CD4-positive, alpha-beta T cell treated with Interleukin-15 for 4 hours (primary cell): ENCODE measurements around the gene TNFAIP3.

Experiments used
- DNase-seq: peaks from one replicate; pipeline ENCODE4 v3.0.0-alpha.2; 2020; ENCODE audit warnings: low spot score

Gene TNFAIP3

DNA sequence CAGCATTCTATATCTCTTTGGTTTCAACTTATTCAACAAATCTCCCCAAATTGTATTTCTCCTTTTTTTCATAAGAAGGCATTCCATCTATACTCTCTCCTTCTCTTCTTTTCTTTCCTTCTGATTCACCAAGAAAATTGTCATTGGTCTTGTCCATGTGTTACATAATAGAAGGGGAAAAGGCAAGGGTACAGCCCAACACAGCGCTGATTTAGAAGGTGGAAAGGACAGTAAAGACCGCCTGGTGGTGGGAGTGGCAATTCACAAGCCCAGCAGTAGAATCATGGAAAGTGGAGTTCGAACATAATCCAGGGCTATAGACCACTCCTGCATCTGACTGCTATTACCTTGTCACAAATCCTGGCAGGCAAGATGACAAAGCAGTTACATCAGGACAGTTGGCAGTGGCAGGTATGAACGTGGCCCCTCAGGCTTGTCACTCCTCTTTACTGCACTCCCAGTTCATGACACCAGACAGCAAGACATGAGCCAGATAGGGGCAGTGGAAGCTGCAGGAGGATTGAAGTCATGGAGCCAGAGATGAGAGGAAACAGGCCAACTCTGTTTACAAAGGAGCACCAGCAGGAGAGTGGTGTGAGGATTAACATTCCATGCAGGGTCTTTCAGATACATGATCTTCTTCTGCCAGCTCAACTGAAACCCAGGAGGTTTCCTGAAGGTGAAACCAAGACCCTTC is 2.1 kb upstream of the TNFAIP3 start:
- DNase-seq = no peak

DNA sequence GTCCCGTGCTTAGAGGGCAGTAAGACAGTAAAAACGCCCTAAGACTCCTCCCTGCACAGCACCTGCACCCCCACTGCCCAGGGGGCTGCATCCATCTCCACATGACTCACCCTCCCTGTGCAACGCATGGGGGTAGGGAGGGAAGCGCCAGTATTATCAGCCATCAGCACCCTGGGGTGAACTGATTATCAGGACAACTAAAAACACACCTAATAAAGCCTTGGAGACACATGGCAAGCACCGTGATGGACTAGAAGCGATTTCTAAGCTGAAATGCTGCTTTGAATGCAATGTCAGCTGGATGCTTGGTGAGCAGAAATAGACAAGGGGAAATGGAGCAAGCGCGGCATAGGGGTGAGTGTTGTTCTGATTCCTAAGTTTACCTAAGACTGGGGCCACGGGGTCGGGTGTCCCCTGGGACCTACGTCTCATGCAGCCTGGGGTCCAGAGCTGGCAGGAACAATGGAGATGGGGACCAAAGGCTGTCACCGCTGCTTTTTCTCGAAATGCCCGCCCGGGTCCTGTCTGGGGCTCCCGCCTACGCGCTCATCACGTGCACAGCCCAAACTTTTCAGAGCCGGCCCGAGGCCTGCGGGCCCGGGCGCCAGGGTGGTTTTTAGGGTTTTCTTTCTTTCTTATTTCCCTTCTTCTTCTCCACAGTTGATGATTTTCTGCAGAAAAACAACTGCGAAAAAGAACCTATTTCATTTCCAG is 702 bp upstream of the TNFAIP3 start:
- no peak for DNase-seq

DNA sequence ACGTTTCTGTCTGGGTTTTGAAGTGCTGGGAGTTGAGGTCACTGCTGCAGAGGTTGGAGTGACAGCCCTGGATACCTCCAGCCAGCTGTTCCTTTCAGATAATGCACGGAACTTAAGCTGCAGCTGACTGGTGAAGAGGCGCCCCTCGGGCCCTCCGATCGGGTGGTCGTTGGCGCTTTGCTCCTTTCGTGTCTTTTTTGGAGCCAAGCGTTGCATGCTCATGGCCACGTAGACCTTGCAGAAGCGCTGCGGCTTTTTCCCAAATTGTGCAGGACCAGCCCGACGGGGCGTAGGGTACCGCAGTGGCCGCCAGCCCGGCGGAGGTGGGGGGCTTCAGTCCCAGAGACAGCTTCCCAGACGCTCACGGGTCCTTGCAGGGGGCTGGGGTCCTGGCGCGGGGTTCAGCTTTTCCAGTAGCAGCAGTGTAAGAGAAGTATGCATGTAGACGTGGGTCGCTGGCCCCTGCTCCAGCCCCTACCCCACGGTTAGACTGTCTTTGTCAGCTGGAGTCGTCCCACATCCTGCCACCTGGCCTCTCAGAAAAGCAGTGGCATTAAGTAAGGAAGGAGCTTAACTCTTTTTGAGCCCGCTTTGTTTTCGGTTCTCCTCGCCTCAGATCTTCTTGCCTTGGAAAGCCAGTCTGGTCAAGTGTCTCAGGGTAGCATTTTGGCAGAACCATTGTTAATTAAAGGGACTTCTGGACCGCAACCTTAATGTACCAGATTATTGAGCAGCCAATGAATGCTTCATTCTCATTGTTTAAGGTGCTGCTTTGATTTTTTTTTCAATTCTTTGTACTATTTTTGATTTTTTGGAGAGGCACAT is 838 bp downstream of the TNFAIP3 start:
- DNase-seq = peak; percentile 54

DNA sequence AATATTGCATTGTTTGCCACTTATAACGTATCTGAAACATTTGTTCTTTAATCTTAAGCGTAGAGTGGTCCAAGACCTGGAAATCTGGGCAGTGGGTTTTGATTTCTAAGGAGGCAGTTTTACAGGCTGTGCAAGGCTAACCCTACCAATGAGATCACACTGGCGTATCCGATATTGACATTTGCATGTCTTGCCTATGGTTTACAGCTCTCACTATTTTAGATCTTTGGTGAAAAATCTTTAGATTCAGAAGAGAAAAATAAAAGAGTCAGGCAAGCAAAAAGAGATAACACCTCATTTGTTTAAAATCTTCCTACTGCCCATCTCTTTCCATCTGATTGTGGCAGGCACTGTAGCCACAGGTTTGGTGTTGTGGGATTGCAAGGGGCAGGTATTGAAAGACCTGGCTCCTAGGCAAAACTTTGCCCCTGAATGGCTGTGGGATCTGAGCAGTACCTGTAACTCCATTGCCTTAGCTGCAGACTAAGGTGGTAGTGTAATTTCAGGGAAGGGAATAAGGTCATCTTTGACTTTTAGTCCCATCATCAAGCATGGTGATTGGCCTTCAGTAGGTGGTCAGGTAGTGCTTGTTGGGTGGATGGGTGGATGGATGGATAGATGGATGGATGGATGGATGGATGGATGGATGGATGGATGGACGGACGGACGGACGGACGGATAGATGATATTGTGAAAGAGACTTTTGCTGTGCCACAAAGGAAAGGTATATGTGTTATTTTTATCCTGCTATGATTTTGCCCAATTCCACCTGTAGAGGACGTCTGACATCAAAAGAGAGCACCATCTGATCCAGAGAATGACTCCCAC is 1.9 kb downstream of the TNFAIP3 start:
- DNase-seq = no peak

DNA sequence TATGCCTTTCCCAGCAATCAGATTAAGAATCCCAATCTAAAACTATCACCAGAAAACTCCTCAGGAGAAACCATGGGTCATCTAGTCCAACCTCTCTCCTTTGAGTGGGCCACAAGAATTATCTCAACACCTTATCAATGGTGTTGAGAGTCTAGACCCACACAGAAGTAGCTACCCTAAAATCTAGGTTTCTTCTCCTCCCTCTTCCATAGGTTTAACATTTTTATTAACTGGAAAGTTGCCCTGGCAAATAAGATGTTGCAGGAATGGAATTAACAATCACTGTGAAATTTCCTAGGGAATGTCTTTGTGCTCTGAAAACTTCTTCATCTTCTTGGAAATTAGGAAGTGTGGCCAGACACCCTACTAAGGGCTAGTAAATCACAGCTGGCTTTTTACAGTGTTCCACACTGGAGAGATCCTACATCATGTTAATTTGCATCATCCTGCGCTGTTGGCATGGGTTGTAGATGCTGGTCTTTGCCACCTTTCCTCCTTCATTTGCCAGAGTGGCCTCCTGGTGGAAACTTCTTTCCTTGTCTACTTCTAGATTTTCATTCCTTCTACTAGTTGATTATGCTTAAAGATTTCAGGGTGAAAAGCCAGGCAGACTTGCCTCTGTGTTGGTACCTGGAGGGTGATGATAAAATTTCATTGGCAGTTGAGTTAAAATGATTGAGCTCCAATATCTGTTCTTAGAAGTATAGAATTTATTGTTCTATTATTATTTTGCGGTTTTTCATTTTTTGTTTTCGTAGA is 2.7 kb downstream of the TNFAIP3 start:
- no peak for DNase-seq

DNA sequence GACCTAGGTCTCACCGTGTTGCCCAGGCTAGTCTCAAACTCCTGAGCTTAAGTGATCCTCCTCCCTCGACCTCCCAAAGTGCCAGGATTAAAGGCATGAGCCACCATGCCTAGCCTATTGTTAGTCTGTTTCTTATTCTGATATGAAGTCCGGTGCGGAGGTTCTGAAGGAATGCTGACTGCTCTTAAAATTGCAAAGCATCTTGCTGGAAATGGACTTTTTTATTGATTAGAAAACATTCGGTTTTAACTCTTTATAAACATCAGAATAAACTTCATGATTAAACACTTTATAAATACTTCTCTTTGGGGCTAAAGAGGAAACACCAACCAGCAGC is 3.2 kb downstream of the TNFAIP3 start:
- no peak for DNase-seq

DNA sequence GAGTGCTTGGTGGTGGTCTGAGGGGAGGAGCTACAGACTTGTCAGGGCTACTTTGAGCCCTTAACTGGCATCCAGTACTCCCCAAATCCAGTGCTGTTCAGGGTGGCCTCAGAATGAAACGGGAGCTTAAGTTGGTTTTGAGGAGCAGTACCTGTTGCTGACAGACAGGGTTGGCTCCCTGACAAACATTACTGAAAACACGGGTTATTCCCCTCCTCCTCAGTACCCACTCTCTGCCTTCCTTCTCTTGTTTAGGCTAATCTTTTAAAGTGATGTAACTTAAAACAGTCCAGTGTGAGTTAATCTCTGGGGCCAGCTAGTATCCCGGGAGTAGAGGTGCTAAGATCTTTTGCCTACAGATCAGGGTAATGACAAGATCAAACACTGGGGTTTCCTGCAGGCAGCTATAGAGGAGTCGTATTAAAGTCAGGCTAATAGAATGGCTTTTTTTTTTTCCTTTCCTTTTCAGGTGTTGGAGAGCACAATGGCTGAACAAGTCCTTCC is 3.7 kb downstream of the TNFAIP3 start:
- DNase-seq = peak; percentile 43

DNA sequence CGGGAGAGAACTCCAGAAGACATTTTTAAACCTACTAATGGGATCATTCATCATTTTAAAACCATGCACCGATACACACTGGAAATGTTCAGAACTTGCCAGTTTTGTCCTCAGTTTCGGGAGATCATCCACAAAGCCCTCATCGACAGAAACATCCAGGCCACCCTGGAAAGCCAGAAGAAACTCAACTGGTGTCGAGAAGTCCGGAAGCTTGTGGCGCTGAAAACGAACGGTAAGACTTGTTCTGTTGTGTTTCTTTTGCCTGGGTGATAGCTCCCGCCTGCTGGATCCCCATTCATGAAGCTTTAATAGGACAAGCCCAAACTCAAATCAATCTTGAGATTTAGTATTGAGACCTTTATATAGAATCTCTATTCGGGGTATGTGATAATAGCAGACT is 4.2 kb downstream of the TNFAIP3 start:
- DNase-seq = no peak

DNA sequence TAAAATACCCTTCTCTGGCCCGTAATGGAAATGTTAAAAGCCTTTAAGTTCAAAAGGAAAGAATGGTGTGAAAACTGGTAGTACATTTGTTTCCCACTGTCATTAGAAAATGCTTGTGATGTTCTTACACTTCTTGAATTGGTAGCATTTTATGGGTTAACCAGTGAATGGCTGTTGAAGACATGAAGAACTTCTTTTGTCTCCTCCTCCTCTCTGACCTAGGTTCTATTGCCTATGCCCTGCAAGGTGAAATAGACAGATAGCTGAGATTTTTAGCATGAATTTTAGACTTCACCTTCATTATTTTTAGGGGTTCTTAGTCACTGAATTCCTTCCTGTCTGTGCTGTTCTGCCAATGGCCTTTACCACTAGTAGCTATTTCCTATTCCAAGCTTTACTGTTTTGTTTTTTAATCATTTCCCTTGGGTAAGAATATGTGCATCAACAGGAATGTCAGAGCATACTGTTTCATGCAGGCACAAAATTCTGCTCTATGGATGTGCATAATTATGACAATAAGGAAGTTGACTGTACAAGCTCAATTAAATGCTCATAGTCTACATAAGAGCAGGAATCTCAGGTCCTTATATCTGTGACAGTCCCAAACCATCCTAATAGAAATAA is 4.9 kb downstream of the TNFAIP3 start:
- no peak for DNase-seq

DNA sequence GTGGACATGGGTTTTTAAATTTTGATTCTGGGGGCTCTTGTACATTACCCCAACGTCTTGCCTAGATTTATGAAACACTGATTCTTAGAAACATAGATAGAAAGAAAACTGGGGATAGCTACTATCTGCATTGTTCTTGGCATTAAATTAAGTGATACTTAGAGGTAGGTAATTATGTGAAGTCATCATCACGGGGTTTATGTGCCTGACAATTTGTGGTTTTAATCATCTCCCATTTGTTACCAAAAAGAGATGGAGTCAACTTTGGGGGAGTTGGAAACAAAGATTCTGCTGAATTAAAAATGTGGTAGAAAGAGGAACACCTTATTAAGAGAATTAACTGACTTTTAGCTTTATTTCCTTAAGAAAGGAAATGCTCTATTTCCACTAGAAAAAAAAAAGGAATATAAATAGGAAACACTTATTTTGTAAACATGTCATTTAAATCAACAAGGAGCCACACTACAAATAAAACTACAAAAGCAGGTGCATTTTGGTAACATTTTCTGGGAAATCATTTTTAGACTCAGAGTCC is 5.6 kb downstream of the TNFAIP3 start:
- DNase-seq = no peak

DNA sequence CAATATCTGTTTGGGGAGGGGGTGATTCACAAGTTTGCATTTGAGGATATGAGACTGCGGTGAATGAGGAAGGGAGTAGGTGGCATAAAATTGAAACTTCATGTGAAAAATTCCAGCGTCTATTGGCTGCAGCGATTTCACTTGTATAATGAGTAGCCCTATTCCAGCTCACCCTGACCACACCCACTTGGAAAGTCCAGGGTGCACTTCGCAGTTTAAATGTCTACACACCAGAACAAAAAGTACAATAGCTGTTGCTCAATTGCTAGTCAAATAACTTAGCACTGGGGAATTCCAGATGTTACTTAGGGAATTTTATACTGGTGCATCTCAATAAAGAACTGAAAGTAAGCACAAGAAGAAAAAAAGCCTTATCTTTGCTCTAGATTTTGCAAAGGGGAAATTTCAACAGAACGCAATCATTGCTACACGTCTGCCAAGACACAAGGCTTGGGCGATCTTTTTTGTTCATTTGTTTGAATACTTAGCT is 6.3 kb downstream of the TNFAIP3 start:
- DNase-seq = peak; percentile 76

DNA sequence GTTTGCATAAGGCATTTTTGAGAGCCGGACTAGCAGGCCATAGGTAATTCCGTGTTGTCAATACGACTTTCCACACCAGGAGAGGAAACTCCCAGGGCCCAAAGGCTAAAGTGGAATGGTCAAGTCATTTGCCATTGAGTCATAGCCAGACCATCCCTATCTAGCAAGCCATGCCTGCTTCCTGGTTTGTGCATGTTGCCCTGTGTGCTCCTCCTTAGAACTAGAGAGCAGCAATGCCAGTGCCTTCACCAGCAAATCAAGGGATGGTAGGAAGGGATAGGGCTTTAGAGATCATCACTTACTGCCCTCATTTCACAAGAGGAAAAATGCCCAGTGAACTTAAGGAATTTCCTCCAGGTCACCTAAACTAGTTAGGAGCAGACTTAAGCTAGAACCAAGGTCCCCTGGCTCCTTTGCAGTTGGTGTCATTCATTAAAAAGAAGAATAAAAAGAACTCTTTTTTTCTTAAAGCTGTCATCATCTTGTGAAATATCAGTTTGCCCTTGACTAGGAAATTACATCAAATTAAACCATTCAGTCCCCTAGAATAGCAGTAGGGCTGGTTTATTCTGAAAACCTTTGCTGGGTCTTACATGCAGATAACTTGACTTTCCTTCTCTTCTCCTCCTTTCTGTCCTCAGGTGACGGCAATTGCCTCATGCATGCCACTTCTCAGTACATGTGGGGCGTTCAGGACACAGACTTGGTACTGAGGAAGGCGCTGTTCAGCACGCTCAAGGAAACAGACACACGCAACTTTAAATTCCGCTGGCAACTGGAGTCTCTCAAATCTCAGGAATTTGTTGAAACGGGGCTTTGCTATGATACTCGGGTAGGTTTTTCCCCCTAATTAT is 7.4 kb downstream of the TNFAIP3 start:
- DNase-seq = no peak

DNA sequence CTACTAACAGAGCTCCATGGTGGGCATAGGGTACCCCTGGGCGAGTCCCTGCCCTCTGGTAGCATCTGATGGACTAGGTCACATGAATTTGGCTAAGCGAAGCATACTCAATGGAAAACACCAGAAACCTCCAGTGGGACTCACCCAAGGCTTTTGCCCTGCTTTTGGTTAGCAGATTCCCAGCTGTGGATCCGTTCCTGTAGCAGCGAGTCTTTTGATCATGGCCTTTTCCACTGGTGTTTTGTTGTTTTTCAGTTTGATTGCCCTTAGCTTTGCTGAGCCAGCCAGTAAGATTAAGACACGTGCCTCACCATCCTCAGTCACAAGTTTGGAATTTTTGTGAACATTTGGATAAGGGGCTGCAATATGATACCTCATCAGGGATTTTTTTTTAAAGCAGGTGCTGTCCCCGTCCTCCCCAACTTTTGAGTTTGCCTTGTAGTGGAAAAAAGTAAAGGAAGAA is 8.0 kb downstream of the TNFAIP3 start:
- no peak for DNase-seq

DNA sequence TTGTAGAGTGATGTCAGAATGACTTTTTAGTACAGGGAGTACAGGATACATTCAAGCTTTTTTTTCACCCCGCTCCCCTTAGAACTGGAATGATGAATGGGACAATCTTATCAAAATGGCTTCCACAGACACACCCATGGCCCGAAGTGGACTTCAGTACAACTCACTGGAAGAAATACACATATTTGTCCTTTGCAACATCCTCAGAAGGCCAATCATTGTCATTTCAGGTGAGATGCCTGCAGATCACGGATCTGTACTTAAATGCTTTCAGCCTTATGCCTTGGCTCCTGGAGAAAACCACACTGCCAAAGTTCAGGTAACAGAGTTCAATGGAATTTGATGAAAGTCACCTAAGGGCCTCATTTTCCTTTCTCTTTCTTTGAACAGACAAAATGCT is 8.5 kb downstream of the TNFAIP3 start:
- DNase-seq = no peak

DNA sequence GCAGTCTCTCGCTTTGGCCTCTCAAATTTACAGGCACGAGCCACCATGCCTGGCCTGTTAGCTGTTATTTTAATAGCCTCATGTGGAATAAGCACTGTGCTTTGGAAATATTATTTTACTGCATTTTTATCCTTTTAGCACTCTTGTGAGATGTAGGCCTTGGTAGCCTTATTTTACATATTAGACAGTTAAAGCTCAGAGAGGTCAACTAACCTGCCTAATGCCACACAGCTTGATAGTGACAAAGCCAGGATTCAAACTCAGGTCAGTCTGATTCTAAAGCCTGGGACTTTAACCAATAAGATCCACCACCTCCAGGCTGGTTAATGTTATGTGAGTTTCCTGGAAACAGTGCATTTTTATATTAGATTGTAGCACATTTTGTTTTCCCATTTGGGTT is 9.5 kb downstream of the TNFAIP3 start:
- DNase-seq = no peak

DNA sequence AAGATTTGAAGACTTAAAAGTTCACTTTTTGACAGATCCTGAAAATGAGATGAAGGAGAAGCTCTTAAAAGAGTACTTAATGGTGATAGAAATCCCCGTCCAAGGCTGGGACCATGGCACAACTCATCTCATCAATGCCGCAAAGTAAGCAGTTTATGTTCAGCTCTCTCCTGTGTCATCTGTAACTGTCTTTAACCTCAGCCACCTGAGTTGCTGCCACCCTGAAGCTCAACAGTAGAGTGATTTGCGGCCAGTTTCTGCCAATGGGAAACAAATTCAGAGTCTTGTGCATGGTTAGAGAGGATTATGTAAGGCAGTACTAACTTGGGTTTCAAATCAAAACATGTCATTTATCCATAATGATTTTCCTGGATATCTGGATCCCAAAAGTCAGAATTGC is 10.1 kb downstream of the TNFAIP3 start:
- no peak for DNase-seq

DNA sequence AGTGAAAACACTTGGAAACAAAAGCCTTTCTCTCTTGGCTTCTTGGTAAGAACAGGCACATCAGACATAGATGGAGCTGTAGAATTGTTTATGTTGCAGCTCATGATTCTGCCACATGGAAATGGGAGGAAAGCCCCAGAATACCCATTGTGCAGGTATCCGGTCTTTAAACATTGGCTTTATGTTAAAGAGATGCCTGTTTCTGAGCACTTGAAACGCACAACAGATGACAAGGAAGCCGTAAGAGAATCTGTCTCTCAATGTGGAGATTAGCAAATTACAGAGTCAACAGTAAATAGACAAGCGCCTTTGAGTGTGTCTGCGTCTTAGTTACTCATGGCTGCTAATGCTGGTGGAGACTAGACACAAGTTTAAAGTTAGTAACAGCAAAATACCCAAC is 10.5 kb downstream of the TNFAIP3 start:
- no peak for DNase-seq

DNA sequence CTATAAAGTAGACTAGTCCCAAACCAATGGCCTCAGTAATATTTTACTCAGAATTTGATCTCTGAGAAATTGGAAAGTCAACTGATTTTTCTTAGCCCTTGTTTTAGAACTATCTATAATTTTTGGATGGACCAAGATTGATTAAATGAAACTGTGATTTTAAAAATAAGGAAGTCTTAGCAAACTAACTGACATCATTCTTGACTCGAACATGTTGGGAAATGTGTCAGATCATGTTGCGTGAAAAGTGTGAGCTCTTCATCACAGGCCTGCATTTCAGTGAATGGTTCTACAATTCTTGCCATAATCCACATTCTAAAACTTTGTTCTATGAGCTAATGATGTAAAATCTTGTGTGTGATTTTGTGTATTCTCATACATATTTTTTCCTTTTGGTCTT is 11.0 kb downstream of the TNFAIP3 start:
- no peak for DNase-seq
